Measurements from ENCODE around the gene PDE11A. TPM values are rescaled to one million over a fixed set of nuclear protein-coding genes. Genes with fewer than 3 reads are reported as not detected.

Gene PDE11A
- total and polyA plus RNA-seq, 4 donors = 0.11 to 1.3 (median 0.25) TPM; not detected in 1

DNA sequence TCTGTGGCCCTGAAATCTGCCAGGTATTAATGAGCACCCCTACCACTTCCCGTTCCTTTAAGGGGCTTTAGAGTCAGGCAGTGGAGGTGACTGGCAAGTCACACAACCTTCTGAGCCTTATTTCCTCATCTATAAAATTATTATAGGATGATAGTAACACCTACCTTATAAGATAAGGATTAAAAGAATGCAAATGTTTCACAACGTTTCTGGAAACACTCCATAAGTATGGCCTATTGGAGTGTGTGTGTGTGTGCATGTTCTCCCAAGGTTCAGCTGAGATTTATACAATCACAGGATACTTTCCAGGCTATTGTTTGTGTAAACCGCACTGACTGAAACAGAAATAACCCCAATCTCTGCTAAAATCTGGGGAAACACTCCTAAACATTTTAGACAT, 176.0 kb downstream of the PDE11A start:
- no peak for TF ChIP-seq CTCF (IDR thresholded peaks at IDR 0.05; ENCODE audit: control extremely low read depth, extremely low read depth)
- Histone ChIP-seq H3K36me3 (ENCODE audit: control insufficient read depth in 4 of 4, insufficient read depth in 4 of 4, low read length in 4 of 4) (no peaks in the 10 kb centered on the region), H3K4me3 (no peak overlapping the region), H3K4me1 (ENCODE audit: control insufficient read depth in 5 of 5, insufficient read depth in 5 of 5, low read length in 5 of 5) (peaks cover 0 to 8% (median 0%) of the 10 kb centered on the region in 5 donors), H3K9me3 (ENCODE audit: control insufficient read depth in 4 of 4, insufficient read depth in 3 of 4, low read length in 3 of 4) (no peaks in the 10 kb centered on the region), H3K27ac (ENCODE audit: low read depth in 1 of 2, low read length in 1 of 2) (no peak overlapping the region), H3K27me3 (ENCODE audit: control insufficient read depth in 3 of 3, insufficient read depth in 3 of 3, low read length in 2 of 3) (no peaks in the 10 kb centered on the region), H3K9ac (ENCODE audit: insufficient read depth in 1 of 2, low read length in 2 of 2) (no peak overlapping the region)
- no peak for ATAC-seq (ENCODE audit: insufficient read depth, low FRiP score)
- WGBS, 2 donors = 38 to 66% methylated on average over 3 of the region's 3 CpGs
- DNase-seq = peak in 1 of 3 donors; percentile 5

- ATAC-seq (ENCODE audit: insufficient read depth, low FRiP score) = no peak
- Histone ChIP-seq H3K4me3 (no peak overlapping the region), H3K36me3 (ENCODE audit: control insufficient read depth in 4 of 4, insufficient read depth in 4 of 4, low read length in 4 of 4) (no peaks in the 10 kb centered on the region), H3K27me3 (ENCODE audit: control insufficient read depth in 3 of 3, insufficient read depth in 3 of 3, low read length in 2 of 3) (no peaks in the 10 kb centered on the region), H3K9me3 (ENCODE audit: control insufficient read depth in 4 of 4, insufficient read depth in 3 of 4, low read length in 3 of 4) (no peaks in the 10 kb centered on the region), H3K4me1 (ENCODE audit: control insufficient read depth in 5 of 5, insufficient read depth in 5 of 5, low read length in 5 of 5) (peaks cover 0 to 8% (median 0%) of the 10 kb centered on the region in 5 donors), H3K9ac (ENCODE audit: insufficient read depth in 1 of 2, low read length in 2 of 2) (no peak overlapping the region), H3K27ac (ENCODE audit: low read depth in 1 of 2, low read length in 1 of 2) (no peak overlapping the region)
- no peak for TF ChIP-seq CTCF (IDR thresholded peaks at IDR 0.05; ENCODE audit: control extremely low read depth, extremely low read depth)
- WGBS, 2 donors = 60 to 81% methylated on average over 4 of the region's 4 CpGs
- DNase-seq = no peak
These were observed 178.0 kb downstream of the PDE11A start for GRCh38 chr2:177894546-177894945.

DNA sequence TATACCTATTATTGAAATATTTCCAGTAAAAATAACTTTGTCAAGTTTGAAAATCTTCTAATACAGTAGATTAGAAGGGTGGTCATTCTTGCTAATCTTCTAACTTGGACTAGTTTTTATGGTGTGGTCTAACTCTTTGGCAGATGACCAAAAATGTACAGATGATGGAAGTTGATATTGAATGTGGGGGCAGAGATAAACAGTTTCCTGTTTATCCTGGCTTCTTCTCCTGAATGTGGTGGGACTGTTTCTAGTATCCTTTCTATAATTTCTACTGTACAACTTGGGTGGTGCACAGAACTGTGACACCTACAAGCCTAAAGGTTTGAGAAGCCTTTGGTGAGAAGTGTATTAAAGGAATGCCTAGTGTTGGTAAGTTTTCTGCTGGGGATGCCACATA, 178.7 kb downstream of the PDE11A start:
- Histone ChIP-seq H3K9me3 (ENCODE audit: control insufficient read depth in 4 of 4, insufficient read depth in 3 of 4, low read length in 3 of 4) (no peaks in the 10 kb centered on the region), H3K4me1 (ENCODE audit: control insufficient read depth in 5 of 5, insufficient read depth in 5 of 5, low read length in 5 of 5) (peaks cover 0 to 8% (median 0%) of the 10 kb centered on the region in 5 donors), H3K27me3 (ENCODE audit: control insufficient read depth in 3 of 3, insufficient read depth in 3 of 3, low read length in 2 of 3) (no peaks in the 10 kb centered on the region), H3K4me3 (no peak overlapping the region), H3K27ac (ENCODE audit: low read depth in 1 of 2, low read length in 1 of 2) (no peak overlapping the region), H3K9ac (ENCODE audit: insufficient read depth in 1 of 2, low read length in 2 of 2) (no peak overlapping the region), H3K36me3 (ENCODE audit: control insufficient read depth in 4 of 4, insufficient read depth in 4 of 4, low read length in 4 of 4) (no peaks in the 10 kb centered on the region)
- ATAC-seq (ENCODE audit: insufficient read depth, low FRiP score) = no peak
- no peak for TF ChIP-seq CTCF (IDR thresholded peaks at IDR 0.05; ENCODE audit: control extremely low read depth, extremely low read depth)
- DNase-seq = peak in 1 of 3 donors; percentile 10

DNA sequence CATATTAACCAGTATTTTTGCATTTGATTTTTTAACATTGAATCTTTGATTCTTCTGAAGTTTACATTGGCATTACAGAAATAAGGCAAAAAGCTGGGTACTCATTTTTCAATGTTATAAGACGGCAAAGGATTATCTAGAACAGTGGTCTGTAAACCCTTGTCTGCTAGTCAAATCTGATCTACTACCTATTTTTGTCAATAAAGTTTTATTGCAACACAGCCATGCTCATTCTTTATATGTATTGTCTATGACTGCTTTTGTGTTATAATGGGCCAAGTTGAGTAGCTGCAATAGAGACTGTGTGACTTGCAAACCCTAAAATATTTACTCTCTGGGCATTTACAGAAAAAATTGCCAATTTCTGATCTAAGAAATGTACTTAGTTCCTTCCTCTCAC, 181.0 kb downstream of the PDE11A start:
- WGBS, 2 donors = 91 to 96% methylated on average over 1 of the region's 1 CpG
- no peak overlapping the region for H3K4me3 ChIP-seq
- H3K9me3 ChIP-seq (ENCODE audit: control insufficient read depth in 4 of 4, insufficient read depth in 3 of 4, low read length in 3 of 4) = peaks cover 0 to 1% (median 0%) of the 10 kb centered on the region in 4 donors
- ATAC-seq (ENCODE audit: insufficient read depth, low FRiP score) (no peak), DNase-seq (no peak)
- no peaks in the 10 kb centered on the region for H3K36me3 ChIP-seq (ENCODE audit: control insufficient read depth in 4 of 4, insufficient read depth in 4 of 4, low read length in 4 of 4)
- TF ChIP-seq CTCF (IDR thresholded peaks at IDR 0.05; ENCODE audit: control extremely low read depth, extremely low read depth) = no peak
- no peaks in the 10 kb centered on the region for H3K27me3 ChIP-seq (ENCODE audit: control insufficient read depth in 3 of 3, insufficient read depth in 3 of 3, low read length in 2 of 3)
- no peak overlapping the region for H3K9ac ChIP-seq (ENCODE audit: insufficient read depth in 1 of 2, low read length in 2 of 2)
- H3K4me1 ChIP-seq (ENCODE audit: control insufficient read depth in 5 of 5, insufficient read depth in 5 of 5, low read length in 5 of 5) = peaks cover 0 to 8% (median 0%) of the 10 kb centered on the region in 5 donors
- H3K27ac ChIP-seq (ENCODE audit: low read depth in 1 of 2, low read length in 1 of 2) = no peak overlapping the region

Data from lung (tissue), 12 donors.